Measurements from ENCODE around the gene DYSF.

GRCh38 chr2:71719520-71720282, 266.3 kb downstream of the DYSF start:
- TF ChIP-seq GATA2 (IDR thresholded peaks at IDR 0.05; ENCODE audit: low read depth, low read length): no peak
- no peak for TF ChIP-seq GATA3 (IDR thresholded peaks at IDR 0.05; ENCODE audit: low read depth, low read length)

Data from SH-SY5Y (cell line).